GM10266 (cell line): ENCODE data around the gene SDF4.

ENCODE experiments used
- DNase-seq: peaks from one replicate; pipeline ENCODE4 v3.0.0; 2012; ENCODE audit errors: extremely low spot score
- TF ChIP-seq, protein P1 (sequence below): IDR thresholded peaks from 2 replicates; pipeline ENCODE4 v1.5.1; 2012; ENCODE audit warnings: mild to moderate bottlenecking, low read depth; ENCODE audit not compliant: control insufficient read depth, insufficient read depth; ENCODE audit errors: missing control alignments

SDF4 gene

DNA sequence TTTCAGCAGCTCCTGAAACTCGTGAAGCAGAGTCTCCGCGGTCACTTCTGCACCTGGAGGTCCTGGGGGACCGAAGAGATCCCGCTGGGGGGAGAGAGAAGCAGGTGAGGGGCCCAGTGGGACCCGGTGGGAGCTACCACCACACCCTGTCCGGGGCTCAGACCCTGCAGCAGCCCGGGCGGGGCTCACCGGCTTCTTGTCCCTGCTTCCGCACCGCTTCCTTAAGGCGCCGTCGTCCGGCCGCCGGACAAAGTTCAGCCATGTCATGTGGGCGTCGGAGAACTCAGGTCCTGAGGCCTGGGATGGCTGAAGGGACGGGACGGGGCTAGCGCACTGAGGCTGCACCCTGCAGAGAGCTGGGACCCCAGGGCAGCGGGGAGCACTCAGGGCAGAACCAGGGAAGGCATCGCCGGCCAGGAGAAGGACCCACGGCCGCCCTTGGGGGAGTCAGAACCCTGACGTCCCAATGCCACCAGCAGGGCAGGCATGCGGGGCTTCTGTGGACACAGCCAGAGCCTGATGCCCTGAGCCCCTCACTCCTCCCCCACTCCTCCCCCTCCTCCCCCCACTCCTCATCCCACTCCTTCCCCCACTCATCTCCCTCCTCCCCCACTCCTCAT is 12.5 kb upstream of the SDF4 start:
- DNase-seq = no peak
- TF ChIP-seq, protein P1, sequence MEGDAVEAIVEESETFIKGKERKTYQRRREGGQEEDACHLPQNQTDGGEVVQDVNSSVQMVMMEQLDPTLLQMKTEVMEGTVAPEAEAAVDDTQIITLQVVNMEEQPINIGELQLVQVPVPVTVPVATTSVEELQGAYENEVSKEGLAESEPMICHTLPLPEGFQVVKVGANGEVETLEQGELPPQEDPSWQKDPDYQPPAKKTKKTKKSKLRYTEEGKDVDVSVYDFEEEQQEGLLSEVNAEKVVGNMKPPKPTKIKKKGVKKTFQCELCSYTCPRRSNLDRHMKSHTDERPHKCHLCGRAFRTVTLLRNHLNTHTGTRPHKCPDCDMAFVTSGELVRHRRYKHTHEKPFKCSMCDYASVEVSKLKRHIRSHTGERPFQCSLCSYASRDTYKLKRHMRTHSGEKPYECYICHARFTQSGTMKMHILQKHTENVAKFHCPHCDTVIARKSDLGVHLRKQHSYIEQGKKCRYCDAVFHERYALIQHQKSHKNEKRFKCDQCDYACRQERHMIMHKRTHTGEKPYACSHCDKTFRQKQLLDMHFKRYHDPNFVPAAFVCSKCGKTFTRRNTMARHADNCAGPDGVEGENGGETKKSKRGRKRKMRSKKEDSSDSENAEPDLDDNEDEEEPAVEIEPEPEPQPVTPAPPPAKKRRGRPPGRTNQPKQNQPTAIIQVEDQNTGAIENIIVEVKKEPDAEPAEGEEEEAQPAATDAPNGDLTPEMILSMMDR = no peak

DNA sequence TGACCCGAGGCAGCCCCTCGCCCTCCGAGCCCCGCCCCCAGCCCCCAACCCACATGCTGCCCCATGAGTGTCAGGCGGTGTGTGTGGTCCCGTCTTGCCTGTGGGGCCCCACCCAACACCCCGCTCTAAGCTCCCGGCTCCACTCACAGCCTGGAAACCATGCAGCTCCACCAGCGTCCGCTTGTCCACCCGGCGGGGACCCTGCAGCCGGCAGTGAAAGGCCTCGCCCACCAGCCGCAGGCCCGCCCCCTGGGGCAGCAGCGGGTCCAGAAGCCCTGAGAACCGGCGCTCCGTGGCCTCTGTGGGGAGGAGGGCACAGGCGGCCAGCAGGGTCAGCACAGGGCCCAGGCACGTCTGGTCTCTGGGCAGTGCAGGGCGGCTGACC is 12.0 kb upstream of the SDF4 start:
- no peak for DNase-seq
- TF ChIP-seq, protein P1 = no peak

DNA sequence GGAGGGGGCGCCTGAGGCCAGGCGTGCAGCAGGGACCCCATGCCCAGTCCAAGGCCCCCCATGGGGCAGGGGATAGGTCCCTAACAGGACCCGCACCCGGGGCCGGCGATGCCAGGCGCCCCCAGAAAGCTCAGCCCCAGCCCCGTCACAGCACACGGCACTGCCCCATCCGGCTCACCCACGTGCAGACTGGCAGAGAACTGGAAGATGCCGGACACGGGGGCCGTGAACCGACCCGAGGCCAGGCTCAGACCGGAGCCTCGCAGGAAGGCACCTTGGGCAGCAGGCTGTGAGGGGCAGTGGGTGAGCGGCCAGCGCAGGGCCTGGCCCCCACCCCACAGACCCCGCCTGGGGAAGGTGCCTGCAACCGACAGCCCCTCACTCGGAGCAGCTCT is 11.5 kb upstream of the SDF4 start:
- DNase-seq = no peak
- TF ChIP-seq, protein P1 = no peak

DNA sequence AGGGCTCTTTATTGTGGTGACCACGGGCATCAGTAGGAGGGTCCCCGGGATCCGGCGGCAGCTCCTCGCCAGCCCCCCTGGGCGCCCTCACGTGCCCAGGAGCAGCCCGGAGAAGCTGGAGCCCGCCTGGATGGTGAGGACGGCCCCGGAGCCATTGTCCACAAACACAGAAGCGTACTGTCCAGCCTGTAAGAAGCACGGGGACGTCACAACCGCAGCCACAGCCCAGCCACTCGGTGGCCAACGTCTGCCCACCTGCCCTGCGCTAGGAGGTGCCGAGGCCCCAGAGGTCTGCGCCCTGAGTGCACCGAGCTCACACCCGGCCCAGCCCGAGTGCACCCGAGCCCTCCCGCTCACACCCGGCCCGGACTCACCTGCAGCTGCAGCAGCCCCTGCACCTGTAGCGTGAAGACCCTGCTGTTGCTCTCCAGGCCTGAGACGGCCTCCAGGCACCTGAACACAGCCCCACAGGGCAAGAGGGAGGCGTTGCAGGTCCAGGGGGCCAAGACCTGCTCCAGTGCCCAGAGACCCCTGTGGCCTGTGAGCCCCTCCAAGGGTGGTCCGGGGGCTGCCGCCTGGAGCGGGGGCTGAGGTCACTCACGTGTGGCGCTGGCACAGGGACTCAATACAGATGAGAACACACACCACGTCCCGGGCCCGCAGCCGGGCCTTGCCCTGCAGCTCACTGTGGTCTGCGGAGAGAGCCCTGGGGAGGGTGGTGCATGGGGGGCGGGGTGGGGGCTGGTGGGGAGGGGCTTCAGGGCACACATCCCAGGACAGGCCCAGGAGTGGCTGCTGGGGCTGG is 10.9 kb upstream of the SDF4 start:
- DNase-seq = no peak
- TF ChIP-seq, protein P1 = no peak

DNA sequence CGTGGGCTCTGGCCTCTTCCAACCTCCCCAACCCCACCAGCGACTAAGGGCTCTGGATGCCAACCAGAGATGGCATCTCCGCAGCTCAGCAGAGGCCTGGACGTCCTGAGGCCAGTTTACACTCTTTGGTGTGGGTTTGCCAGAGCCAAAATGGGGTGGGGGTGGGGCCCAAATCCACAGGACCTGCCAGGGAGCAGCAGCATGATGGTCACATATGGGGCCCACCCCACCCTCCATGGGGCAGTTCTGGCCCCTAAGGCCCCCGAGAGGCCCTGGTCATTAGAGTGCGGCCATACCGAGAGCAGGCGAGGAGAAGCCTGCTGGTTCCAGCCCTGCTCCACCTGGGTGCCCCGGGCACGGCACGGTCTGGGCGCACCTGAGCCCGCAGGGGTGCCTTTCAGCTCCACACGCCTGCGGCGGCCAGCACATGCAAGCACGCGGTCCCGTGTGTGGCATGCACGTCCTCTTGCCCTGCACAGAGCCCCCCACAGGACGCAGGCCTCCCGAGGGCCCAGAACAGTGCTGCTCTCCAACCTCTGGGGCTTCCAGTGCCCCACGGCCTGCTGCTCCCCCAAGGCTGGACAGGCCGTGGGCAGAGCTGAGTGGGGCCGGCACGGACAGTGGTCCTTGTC is 9.9 kb upstream of the SDF4 start:
- no peak for DNase-seq
- TF ChIP-seq, protein P1 = no peak

DNA sequence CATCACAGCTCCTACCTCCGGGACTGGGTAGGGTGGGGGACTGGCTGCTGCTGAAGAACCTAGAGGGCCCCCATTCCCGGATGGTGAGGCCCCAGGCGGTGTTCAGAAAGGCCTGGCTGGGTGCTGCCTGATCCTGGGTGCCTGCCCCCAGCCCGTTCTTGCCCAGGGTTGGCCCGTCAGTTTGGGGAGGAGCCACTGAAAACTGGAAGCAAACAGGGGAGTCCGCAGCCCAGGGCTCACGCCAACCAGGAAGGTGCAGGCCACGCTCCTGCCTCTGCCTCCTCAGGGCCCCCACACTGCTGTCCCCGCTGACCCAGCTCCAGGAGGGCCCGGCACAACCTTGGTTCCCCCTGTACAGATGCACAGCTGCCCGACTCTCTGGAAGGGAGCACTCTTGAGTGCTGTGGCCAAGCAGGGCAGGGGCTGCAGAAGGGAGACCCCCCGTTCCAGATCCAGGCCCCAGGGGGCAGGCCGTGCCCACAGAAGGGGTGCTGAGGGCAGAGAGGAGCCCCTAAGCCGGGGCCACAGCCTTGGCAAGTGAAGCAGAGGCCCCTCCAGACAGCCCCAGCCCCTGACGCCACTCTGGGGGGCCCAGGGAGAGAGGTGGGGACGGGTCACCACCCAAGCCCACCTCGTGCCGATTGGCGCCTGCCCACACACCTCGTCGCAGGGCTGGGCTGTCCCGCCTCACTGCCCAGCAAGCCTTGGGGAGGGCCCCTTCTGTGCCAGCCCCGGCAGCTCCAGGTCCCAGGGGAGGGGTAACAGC is 9.2 kb upstream of the SDF4 start:
- DNase-seq = no peak
- TF ChIP-seq, protein P1 = no peak
